SK-N-MC (cell line): ENCODE data around the gene MMP20.

Experiments used
- DNase-seq: peaks from one replicate; pipeline ENCODE4 v3.0.0-alpha.2; 2011; ENCODE audit warnings: low read depth, low spot score
- H3K27ac ChIP-seq: fragments of 200-600 bp; sonication (generic); 2 replicates; pipeline ENCODE4 v1.5.1; 2016; ENCODE audit warnings: mixed run types
- H3K36me3 ChIP-seq: fragments of 200-600 bp; sonication (generic); 2 replicates; pipeline ENCODE4 v1.6.1; 2017; ENCODE audit warnings: antibody characterized with exemption, low read length, mixed read lengths; ENCODE audit not compliant: insufficient read depth
- H3K4me3 ChIP-seq: fragments of 200-600 bp; sonication (generic); 2 replicates; pipeline ENCODE4 v1.5.1; 2016
- H3K9ac ChIP-seq: fragments of 200-600 bp; sonication (generic); 2 replicates; pipeline ENCODE4 v1.8.0; 2017; ENCODE audit warnings: mixed run types, mixed read lengths; ENCODE audit not compliant: insufficient read length
- H3K9me3 ChIP-seq: fragments of 200-600 bp; sonication (generic); 2 replicates; pipeline ENCODE4 v1.6.1; 2017; ENCODE audit warnings: low read depth, mild to moderate bottlenecking, antibody characterized with exemption, low read length, moderate library complexity, mixed read lengths
- EZH2 ChIP-seq: fragments of 200-600 bp; sonication (generic); IDR thresholded peaks from one replicate; pipeline ENCODE4 v1.6.1; 2017; ENCODE audit warnings: antibody characterized with exemption
- FOXP2 ChIP-seq: optimal IDR thresholded peaks from 2 replicates; pipeline ENCODE3; 2011; ENCODE audit warnings: mild to moderate bottlenecking, moderate library complexity; ENCODE audit not compliant: insufficient read depth; ENCODE audit errors: extremely low read length, control extremely low read depth
- POLR2AphosphoS5 ChIP-seq: IDR thresholded peaks from 2 replicates; pipeline ENCODE4 v1.6.1; 2012; ENCODE audit warnings: mild to moderate bottlenecking, low read depth, low read length, borderline replicate concordance

MMP20 gene

DNA sequence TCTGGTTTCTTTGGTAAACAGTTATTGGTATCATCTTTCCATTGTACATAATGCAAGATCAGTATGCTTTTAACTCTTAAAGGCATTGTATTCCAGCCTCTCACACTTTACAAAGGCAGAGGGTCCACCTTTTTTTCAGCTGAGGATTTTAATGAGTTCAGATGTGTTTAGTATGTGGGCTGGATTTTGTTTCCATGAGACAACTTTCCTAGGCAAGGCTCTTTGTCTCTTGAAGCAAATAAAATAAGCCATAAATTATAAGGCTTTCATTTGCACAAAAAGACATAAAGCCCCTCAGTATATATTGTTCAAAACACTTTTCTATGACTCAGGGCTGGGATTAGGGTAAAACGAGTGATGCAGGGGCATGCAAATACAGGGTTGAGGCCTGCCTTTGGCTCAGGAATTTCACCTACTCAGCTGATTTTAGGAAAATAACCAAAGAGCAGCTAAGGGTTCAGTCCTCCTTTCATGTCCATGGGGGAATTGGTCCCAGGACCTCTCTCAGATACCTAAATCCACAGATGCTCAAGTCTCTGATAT lies 7.6 kb downstream of the MMP20 start:
- no peak for TF ChIP-seq POLR2AphosphoS5
- no peak for TF ChIP-seq FOXP2
- TF ChIP-seq EZH2 = no peak
- DNase-seq = no peak
- H3K9me3 ChIP-seq = no peaks in the 10 kb centered on the region
- no peak overlapping the region for H3K27ac ChIP-seq
- no peak overlapping the region for H3K4me3 ChIP-seq
- no peaks in the 10 kb centered on the region for H3K36me3 ChIP-seq
- H3K9ac ChIP-seq = no peak overlapping the region

DNA sequence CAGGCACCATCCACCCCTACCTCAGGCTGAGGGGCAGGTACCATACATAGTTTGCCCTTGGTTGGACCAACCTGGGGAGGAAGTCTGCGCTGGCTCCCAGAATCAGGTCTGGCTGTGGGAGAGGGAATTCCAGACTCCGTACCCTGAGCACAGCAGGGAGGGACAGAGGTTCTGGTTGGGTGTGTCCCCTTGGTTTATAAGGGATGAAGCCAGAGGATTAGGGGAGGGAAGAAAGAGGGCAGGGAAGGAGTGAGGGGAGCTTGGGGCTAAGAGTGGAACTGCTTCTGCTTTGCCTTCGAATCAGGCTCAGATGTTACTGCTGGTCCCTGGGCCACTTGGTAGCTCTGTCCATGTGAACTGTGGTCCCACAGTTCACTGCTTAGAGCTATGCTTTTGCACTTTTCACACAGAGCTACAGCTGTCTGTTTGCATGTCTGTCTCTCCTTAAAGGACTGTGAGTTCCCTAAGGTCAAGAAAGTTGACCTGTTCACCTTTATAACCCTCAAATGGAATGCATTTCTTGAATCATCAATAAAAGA lies 9.2 kb downstream of the MMP20 start:
- no peak for TF ChIP-seq FOXP2
- no peak for TF ChIP-seq EZH2
- no peak for TF ChIP-seq POLR2AphosphoS5
- DNase-seq = no peak
- H3K4me3 ChIP-seq = no peak overlapping the region
- H3K27ac ChIP-seq = no peak overlapping the region
- H3K9ac ChIP-seq = no peak overlapping the region
- no peaks in the 10 kb centered on the region for H3K36me3 ChIP-seq
- no peaks in the 10 kb centered on the region for H3K9me3 ChIP-seq

DNA sequence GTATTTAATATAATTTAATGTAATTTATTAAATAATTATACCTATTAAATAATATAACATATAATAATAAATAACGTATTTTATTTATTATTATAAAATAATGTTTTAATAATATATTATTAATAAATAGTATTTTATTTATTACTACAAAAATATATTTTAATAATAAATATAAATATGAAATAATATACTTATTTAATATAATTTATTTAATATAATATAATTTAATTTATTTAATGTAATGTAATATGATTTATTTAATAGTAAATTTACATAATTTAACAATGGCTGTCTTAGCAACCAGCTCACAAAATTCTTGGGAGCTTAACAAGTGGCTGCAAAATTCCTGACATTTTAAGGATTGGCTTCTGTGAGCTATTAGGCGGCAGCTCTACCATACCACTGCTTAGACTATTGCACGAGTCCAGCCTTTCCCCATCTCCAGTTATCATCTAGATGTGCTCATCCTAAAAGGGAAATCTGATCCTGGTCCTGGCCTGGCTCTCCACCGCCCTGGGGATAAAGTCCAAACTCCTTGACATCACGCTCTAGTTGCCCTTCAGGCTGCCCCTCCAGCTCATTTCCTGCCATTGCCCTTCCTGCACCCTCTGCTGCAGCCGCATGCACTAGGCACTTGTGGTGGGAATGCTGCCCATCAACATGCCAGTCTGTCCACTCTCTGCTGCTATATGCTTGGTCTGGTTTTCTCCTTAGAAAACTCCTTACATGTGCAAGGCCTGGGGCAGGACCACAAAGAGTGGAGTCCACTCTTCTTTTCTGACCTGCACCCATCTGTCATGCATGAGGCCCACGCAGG lies 9.8 kb downstream of the MMP20 start:
- H3K27ac ChIP-seq = no peak overlapping the region
- DNase-seq = no peak
- H3K9ac ChIP-seq = no peak overlapping the region
- H3K4me3 ChIP-seq = no peak overlapping the region
- no peaks in the 10 kb centered on the region for H3K9me3 ChIP-seq
- TF ChIP-seq POLR2AphosphoS5 (no peak), EZH2 (no peak), FOXP2 (no peak)
- no peaks in the 10 kb centered on the region for H3K36me3 ChIP-seq

- Histone ChIP-seq H3K36me3 (no peaks in the 10 kb centered on the region), H3K9me3 (no peaks in the 10 kb centered on the region), H3K9ac (no peak overlapping the region), H3K27ac (no peak overlapping the region), H3K4me3 (no peak overlapping the region)
- TF ChIP-seq FOXP2 (no peak), EZH2 (no peak), POLR2AphosphoS5 (no peak)
- no peak for DNase-seq
These were observed 10.6 kb downstream of the MMP20 start for GRCh38 chr11:102614485-102614884.

DNA sequence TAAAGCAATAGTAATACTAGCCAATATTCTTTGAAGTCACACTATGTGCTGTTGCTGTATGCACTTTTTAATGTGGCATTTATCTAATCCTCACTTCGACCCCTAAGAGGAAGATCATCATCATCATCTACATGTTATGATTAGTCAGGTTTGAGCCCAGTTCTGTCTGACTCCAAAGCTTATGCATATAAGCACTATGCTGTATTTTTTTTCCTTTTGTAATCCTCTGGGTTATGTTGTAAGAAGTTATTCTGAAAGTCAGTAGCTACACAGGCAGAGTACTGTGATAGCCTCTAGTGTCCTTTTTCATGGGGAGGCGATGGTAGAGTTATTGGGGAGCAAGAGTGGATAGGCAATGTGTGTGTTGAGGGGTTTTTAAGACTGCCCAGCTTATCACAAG lies 11.1 kb downstream of the MMP20 start:
- Histone ChIP-seq H3K9ac (no peak overlapping the region), H3K9me3 (no peaks in the 10 kb centered on the region), H3K36me3 (no peaks in the 10 kb centered on the region), H3K27ac (no peak overlapping the region), H3K4me3 (no peak overlapping the region)
- TF ChIP-seq POLR2AphosphoS5 (no peak), FOXP2 (no peak), EZH2 (no peak)
- DNase-seq = no peak

DNA sequence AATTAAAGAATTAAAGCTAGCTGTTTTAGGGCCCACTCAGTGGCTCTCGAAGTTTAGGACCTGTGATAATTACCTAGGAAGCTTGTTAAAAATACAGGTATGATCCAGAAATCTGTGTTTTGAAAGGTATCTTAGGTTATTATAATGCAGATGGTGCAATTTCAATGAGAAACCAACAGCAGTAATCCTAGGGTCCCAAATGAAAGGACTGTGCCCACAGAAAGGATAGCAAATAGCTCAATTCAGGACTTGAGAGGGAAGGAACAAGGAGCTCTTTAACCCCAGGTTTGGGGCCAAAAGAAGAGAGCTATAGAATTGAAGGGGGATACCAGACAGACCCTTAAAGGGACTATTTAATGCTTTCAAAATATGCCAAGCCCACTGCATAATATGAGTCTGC lies 11.7 kb downstream of the MMP20 start:
- DNase-seq = no peak
- Histone ChIP-seq H3K27ac (no peak overlapping the region), H3K4me3 (no peak overlapping the region), H3K36me3 (no peaks in the 10 kb centered on the region), H3K9me3 (no peaks in the 10 kb centered on the region), H3K9ac (no peak overlapping the region)
- TF ChIP-seq EZH2 (no peak), POLR2AphosphoS5 (no peak), FOXP2 (no peak)

DNA sequence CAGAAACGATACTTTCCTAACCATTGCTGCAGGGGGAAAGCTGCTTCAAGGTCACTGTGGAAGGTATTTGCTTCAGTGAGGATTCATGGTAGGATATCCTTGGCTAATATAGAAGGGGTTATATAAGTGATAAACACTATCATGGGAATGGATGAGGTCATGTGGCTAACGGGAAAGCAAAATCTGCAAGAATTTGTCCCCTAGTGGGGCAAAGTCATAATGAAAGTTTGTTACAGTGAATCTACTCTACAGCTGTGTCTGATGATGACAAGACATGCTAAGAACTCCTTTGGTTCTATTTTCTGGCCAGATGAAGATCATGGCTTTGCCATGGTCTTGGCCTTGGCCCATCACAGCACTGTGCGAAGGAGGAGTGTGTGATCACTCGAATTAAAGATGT lies 13.8 kb downstream of the MMP20 start:
- Histone ChIP-seq H3K36me3 (no peaks in the 10 kb centered on the region), H3K9me3 (no peaks in the 10 kb centered on the region), H3K27ac (no peak overlapping the region), H3K4me3 (no peak overlapping the region), H3K9ac (no peak overlapping the region)
- no peak for TF ChIP-seq FOXP2
- no peak for TF ChIP-seq EZH2
- DNase-seq = no peak

GRCh38 chr11:102610200-102610599 lies 14.9 kb downstream of the MMP20 start:
- Histone ChIP-seq H3K36me3 (no peaks in the 10 kb centered on the region), H3K9ac (no peak overlapping the region), H3K9me3 (no peaks in the 10 kb centered on the region), H3K27ac (no peak overlapping the region), H3K4me3 (no peak overlapping the region)
- DNase-seq = no peak
- TF ChIP-seq POLR2AphosphoS5 (no peak), EZH2 (no peak), FOXP2 (no peak)

GRCh38 chr11:102608699-102609098 lies 16.4 kb downstream of the MMP20 start:
- no peak for DNase-seq
- TF ChIP-seq EZH2 = no peak
- TF ChIP-seq POLR2AphosphoS5 = no peak
- TF ChIP-seq FOXP2 = no peak

DNA sequence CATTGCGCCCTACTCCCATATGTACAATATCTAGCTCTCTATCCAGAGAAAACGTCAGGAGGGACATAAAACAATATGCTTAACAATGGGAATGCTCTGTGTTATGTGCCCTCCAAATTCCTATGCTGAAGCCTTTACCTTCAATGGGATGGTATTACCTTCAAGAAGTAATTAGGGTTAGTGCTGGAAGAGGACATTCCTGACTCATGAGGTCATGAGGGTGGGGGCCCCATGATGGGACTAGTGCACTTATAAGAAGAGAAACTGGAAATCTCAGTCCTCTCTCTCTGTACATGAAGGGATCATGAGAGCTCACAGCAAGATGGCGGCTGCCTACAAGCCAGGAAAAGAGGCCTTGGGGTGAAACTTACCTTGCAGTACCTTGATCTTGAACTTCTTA lies 20.3 kb downstream of the MMP20 start:
- no peak for DNase-seq
- no peak overlapping the region for H3K27ac ChIP-seq
- TF ChIP-seq POLR2AphosphoS5 (no peak), EZH2 (no peak), FOXP2 (no peak)
- H3K9me3 ChIP-seq = no peaks in the 10 kb centered on the region
- H3K4me3 ChIP-seq = no peak overlapping the region
- no peak overlapping the region for H3K9ac ChIP-seq
- no peaks in the 10 kb centered on the region for H3K36me3 ChIP-seq

More at GRCh38 chr11:102608699-102609098, 16.4 kb downstream of the MMP20 start:
- Histone ChIP-seq H3K27ac (no peak overlapping the region), H3K4me3 (no peak overlapping the region), H3K9ac (no peak overlapping the region), H3K36me3 (no peaks in the 10 kb centered on the region), H3K9me3 (no peaks in the 10 kb centered on the region)
